Erythroblast (primary cell): ENCODE measurements around the gene PKN1.

Source experiments
- GATA1 ChIP-seq: IDR thresholded peaks from 2 replicates; pipeline ENCODE4 v1.6.1; 2011; ENCODE audit warnings: low read depth, mild to moderate bottlenecking, control low read depth, low read length, moderate library complexity
- POLR2A ChIP-seq: IDR thresholded peaks from 2 replicates; pipeline ENCODE4 v1.6.1; 2011; ENCODE audit warnings: mild to moderate bottlenecking, low read length

DNA sequence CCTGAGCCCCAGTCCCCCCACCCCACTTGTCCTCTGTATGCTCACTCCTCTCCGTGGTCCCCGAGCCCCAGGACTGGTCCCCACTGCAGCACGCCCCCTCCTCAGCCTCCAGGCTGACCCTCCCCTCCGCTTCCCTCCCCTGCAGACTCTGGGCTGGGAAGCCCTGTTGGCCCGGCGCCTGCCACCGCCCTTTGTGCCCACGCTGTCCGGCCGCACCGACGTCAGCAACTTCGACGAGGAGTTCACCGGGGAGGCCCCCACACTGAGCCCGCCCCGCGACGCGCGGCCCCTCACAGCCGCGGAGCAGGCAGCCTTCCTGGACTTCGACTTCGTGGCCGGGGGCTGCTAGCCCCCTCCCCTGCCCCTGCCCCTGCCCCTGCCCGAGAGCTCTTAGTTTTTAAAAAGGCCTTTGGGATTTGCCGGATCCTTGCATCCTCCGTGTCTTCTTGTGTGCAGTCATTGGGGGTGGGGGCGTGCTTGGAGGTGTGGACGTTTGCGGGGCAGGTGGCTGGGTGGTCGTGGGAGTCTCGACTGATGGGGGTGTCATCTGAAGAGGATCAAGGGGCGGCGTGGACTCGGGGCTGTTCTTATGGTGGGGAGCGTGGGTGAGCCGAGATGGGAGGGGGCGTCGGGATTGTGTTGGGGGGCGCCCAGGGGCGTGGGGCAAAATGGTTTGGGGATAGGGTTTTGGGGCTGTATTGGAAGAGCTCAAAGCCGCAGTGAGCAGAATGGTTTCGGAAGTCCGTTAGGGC lies 38.5 kb downstream of the PKN1 start:
- TF ChIP-seq POLR2A (no peak), GATA1 (no peak)
